Measurements from ENCODE around the gene MAN2B2.

The MAN2B2 gene

DNA sequence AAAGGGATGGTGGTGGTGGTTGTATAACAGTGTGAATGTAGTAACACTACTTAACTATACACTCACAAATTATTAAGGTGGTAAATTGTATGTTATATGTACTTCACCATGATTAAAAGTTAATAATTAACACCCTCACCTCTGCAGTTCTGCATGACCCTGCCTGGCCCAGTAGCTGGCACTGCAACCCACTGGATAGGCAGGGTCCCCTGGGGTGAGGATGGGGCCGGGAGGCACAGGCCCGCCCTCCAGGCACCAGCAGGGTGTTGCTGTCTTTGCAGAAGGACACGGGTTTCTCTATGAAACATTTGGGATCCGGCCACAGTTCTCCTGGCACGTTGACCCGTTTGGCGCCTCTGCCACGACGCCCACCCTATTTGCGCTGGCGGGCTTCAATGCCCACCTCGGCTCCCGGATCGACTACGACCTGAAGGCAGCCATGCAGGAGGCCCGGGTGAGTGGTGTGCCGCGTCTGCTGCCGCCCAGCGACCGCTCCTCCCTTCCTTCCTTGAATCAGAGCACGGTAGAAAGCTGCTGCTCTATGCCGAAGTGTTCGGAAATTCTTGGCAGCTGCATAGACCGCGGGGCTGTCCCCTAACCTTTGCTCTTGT lies 11.8 kb downstream of the MAN2B2 start:
- no peak overlapping the region for H3K9ac ChIP-seq (ENCODE audit: low read depth, low read length, poor library complexity)
- H3K27ac ChIP-seq (replicated peaks; ENCODE audit: low read length), result no peak overlapping the region
- peak overlapping the region; percentile 8 for H3K23ac ChIP-seq (ENCODE audit: low read depth, low read length, poor library complexity)
- no CpG with 5 or more reads among the region's 26 CpGs for WGBS, 2 donors (ENCODE audit: extremely low coverage in 2 of 2, insufficient read length in 2 of 2, insufficient replicate concordance in 1 of 2)
- H2AK5ac ChIP-seq (ENCODE audit: low read depth, low read length), result no peak overlapping the region
- no peaks in the 10 kb centered on the region for H3K4me1 ChIP-seq (ENCODE audit: control insufficient read depth in 2 of 2, insufficient read depth in 1 of 2, low read depth in 1 of 2, low read length in 2 of 2)
- no peak overlapping the region for H2BK15ac ChIP-seq (ENCODE audit: low read length)
- DNase-seq (ENCODE audit: low spot score), result no peak
- H3K79me1 ChIP-seq (ENCODE audit: low read depth, low read length), result no peaks in the 10 kb centered on the region
- peaks cover 0 to 2% of the 10 kb centered on the region in 2 donors for H3K36me3 ChIP-seq (replicated peaks in 1 of 2; ENCODE audit: control insufficient read depth in 2 of 2, insufficient read depth in 2 of 2, low read length in 2 of 2)
- no peak overlapping the region for H3K4ac ChIP-seq (ENCODE audit: low read length)
- H4K91ac ChIP-seq (ENCODE audit: low read depth, low read length, poor library complexity), result no peak overlapping the region
- no peak overlapping the region for H2AFZ ChIP-seq (ENCODE audit: low read length)
- H3K18ac ChIP-seq (ENCODE audit: low read length), result no peak overlapping the region
- no peak overlapping the region for H4K8ac ChIP-seq (ENCODE audit: low read depth, low read length)
- no peak overlapping the region for H2BK120ac ChIP-seq (ENCODE audit: low read depth, low read length)
- H3K27me3 ChIP-seq (ENCODE audit: control insufficient read depth in 3 of 3, insufficient read depth in 3 of 3, low read depth in 1 of 3, low read length in 3 of 3), result no peaks in the 10 kb centered on the region
- no peak overlapping the region for H3K4me3 ChIP-seq (ENCODE audit: low read length in 2 of 2)
- H3K4me2 ChIP-seq (ENCODE audit: insufficient read depth, low read length, poor library complexity, severe bottlenecking), result no peak overlapping the region
- peaks cover 5% of the 10 kb centered on the region in 2 donors for H3K9me3 ChIP-seq (replicated peaks in 1 of 2; ENCODE audit: control insufficient read depth in 2 of 2, insufficient read depth in 1 of 2, low read depth in 1 of 2, low read length in 2 of 2)
- no peak overlapping the region for H2BK12ac ChIP-seq (ENCODE audit: low read length)
- H3K14ac ChIP-seq (ENCODE audit: low read length), result peak overlapping the region; percentile 31
- H2BK5ac ChIP-seq (ENCODE audit: low read length), result peak overlapping the region; percentile 46

GRCh38 chr4:6589444-6589843 lies 14.5 kb downstream of the MAN2B2 start:
- Histone ChIP-seq H3K18ac (ENCODE audit: low read length) (no peak overlapping the region), H4K91ac (ENCODE audit: low read depth, low read length, poor library complexity) (no peak overlapping the region), H3K4me3 (ENCODE audit: low read length in 2 of 2) (no peak overlapping the region), H3K23ac (ENCODE audit: low read depth, low read length, poor library complexity) (no peak overlapping the region), H2BK120ac (ENCODE audit: low read depth, low read length) (no peak overlapping the region), H2BK12ac (ENCODE audit: low read length) (no peak overlapping the region), H2BK15ac (ENCODE audit: low read length) (no peak overlapping the region), H3K9me3 (replicated peaks in 1 of 2; ENCODE audit: control insufficient read depth in 2 of 2, insufficient read depth in 1 of 2, low read depth in 1 of 2, low read length in 2 of 2) (no peaks in the 10 kb centered on the region), H3K4me2 (ENCODE audit: insufficient read depth, low read length, poor library complexity, severe bottlenecking) (no peak overlapping the region), H3K4me1 (ENCODE audit: control insufficient read depth in 2 of 2, insufficient read depth in 1 of 2, low read depth in 1 of 2, low read length in 2 of 2) (no peaks in the 10 kb centered on the region), H3K14ac (ENCODE audit: low read length) (no peak overlapping the region), H3K4ac (ENCODE audit: low read length) (no peak overlapping the region), H3K27ac (replicated peaks; ENCODE audit: low read length) (no peak overlapping the region), H3K79me1 (ENCODE audit: low read depth, low read length) (no peaks in the 10 kb centered on the region), H2BK5ac (ENCODE audit: low read length) (no peak overlapping the region), H2AK5ac (ENCODE audit: low read depth, low read length) (no peak overlapping the region), H3K36me3 (replicated peaks in 1 of 2; ENCODE audit: control insufficient read depth in 2 of 2, insufficient read depth in 2 of 2, low read length in 2 of 2) (no peaks in the 10 kb centered on the region), H3K9ac (ENCODE audit: low read depth, low read length, poor library complexity) (no peak overlapping the region), H2AFZ (ENCODE audit: low read length) (no peak overlapping the region), H4K8ac (ENCODE audit: low read depth, low read length) (no peak overlapping the region), H3K27me3 (ENCODE audit: control insufficient read depth in 3 of 3, insufficient read depth in 3 of 3, low read depth in 1 of 3, low read length in 3 of 3) (no peaks in the 10 kb centered on the region)
- no peak for DNase-seq (ENCODE audit: low spot score)
- WGBS, 2 donors (ENCODE audit: extremely low coverage in 2 of 2, insufficient read length in 2 of 2, insufficient replicate concordance in 1 of 2), result no CpG with 5 or more reads among the region's 4 CpGs

DNA sequence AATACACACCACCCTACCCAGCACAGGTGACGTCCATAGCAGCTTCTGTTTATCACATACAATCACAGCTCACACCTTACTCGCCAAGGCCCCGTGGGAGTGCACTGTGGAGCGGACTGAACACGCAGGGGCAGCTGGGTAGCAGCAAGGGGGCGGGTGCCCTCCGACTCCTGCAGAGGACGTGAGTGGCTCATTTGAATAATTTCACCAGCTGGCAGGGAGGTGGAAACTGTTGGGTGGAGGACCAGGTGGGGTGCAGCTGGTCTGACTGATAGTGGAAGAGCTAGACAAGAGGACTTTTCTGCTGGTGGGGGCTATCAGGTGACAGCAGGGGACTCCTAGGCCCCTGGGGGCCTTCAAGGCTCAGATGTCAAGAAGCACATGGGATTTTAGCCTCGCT lies 16.3 kb downstream of the MAN2B2 start:
- Histone ChIP-seq H3K23ac (ENCODE audit: low read depth, low read length, poor library complexity) (no peak overlapping the region), H3K27ac (replicated peaks; ENCODE audit: low read length) (no peak overlapping the region), H3K14ac (ENCODE audit: low read length) (no peak overlapping the region), H2BK120ac (ENCODE audit: low read depth, low read length) (no peak overlapping the region), H3K4me1 (ENCODE audit: control insufficient read depth in 2 of 2, insufficient read depth in 1 of 2, low read depth in 1 of 2, low read length in 2 of 2) (no peaks in the 10 kb centered on the region), H3K4me2 (ENCODE audit: insufficient read depth, low read length, poor library complexity, severe bottlenecking) (no peak overlapping the region), H4K8ac (ENCODE audit: low read depth, low read length) (no peak overlapping the region), H2BK12ac (ENCODE audit: low read length) (peak overlapping the region; percentile 16), H3K9me3 (replicated peaks in 1 of 2; ENCODE audit: control insufficient read depth in 2 of 2, insufficient read depth in 1 of 2, low read depth in 1 of 2, low read length in 2 of 2) (no peaks in the 10 kb centered on the region), H3K9ac (ENCODE audit: low read depth, low read length, poor library complexity) (no peak overlapping the region), H2BK15ac (ENCODE audit: low read length) (no peak overlapping the region), H3K4me3 (ENCODE audit: low read length in 2 of 2) (no peak overlapping the region), H2BK5ac (ENCODE audit: low read length) (peak overlapping the region; percentile 75), H3K18ac (ENCODE audit: low read length) (no peak overlapping the region), H2AK5ac (ENCODE audit: low read depth, low read length) (no peak overlapping the region), H3K36me3 (replicated peaks in 1 of 2; ENCODE audit: control insufficient read depth in 2 of 2, insufficient read depth in 2 of 2, low read length in 2 of 2) (no peaks in the 10 kb centered on the region), H3K4ac (ENCODE audit: low read length) (no peak overlapping the region), H4K91ac (ENCODE audit: low read depth, low read length, poor library complexity) (no peak overlapping the region), H3K27me3 (ENCODE audit: control insufficient read depth in 3 of 3, insufficient read depth in 3 of 3, low read depth in 1 of 3, low read length in 3 of 3) (no peaks in the 10 kb centered on the region), H2AFZ (ENCODE audit: low read length) (no peak overlapping the region), H3K79me1 (ENCODE audit: low read depth, low read length) (no peaks in the 10 kb centered on the region)
- no peak for DNase-seq (ENCODE audit: low spot score)
- WGBS, 2 donors (ENCODE audit: extremely low coverage in 2 of 2, insufficient read length in 2 of 2, insufficient replicate concordance in 1 of 2), result no CpG with 5 or more reads among the region's 9 CpGs

GRCh38 chr4:6591781-6592180 lies 16.8 kb downstream of the MAN2B2 start:
- Histone ChIP-seq H4K8ac (ENCODE audit: low read depth, low read length) (no peak overlapping the region), H3K4me3 (ENCODE audit: low read length in 2 of 2) (no peak overlapping the region), H2BK15ac (ENCODE audit: low read length) (no peak overlapping the region), H3K9me3 (replicated peaks in 1 of 2; ENCODE audit: control insufficient read depth in 2 of 2, insufficient read depth in 1 of 2, low read depth in 1 of 2, low read length in 2 of 2) (no peaks in the 10 kb centered on the region), H3K18ac (ENCODE audit: low read length) (no peak overlapping the region), H3K36me3 (replicated peaks in 1 of 2; ENCODE audit: control insufficient read depth in 2 of 2, insufficient read depth in 2 of 2, low read length in 2 of 2) (no peaks in the 10 kb centered on the region), H3K79me1 (ENCODE audit: low read depth, low read length) (no peaks in the 10 kb centered on the region), H3K14ac (ENCODE audit: low read length) (no peak overlapping the region), H3K23ac (ENCODE audit: low read depth, low read length, poor library complexity) (peak overlapping the region; percentile 6), H3K27ac (replicated peaks; ENCODE audit: low read length) (no peak overlapping the region), H2BK12ac (ENCODE audit: low read length) (no peak overlapping the region), H3K4me2 (ENCODE audit: insufficient read depth, low read length, poor library complexity, severe bottlenecking) (no peak overlapping the region), H2AFZ (ENCODE audit: low read length) (no peak overlapping the region), H3K27me3 (ENCODE audit: control insufficient read depth in 3 of 3, insufficient read depth in 3 of 3, low read depth in 1 of 3, low read length in 3 of 3) (no peaks in the 10 kb centered on the region), H3K9ac (ENCODE audit: low read depth, low read length, poor library complexity) (no peak overlapping the region), H4K91ac (ENCODE audit: low read depth, low read length, poor library complexity) (no peak overlapping the region), H2BK5ac (ENCODE audit: low read length) (peak overlapping the region; percentile 18), H3K4me1 (ENCODE audit: control insufficient read depth in 2 of 2, insufficient read depth in 1 of 2, low read depth in 1 of 2, low read length in 2 of 2) (no peaks in the 10 kb centered on the region), H2BK120ac (ENCODE audit: low read depth, low read length) (no peak overlapping the region), H2AK5ac (ENCODE audit: low read depth, low read length) (no peak overlapping the region), H3K4ac (ENCODE audit: low read length) (no peak overlapping the region)
- no peak for DNase-seq (ENCODE audit: low spot score)
- no CpG with 5 or more reads among the region's 9 CpGs for WGBS, 2 donors (ENCODE audit: extremely low coverage in 2 of 2, insufficient read length in 2 of 2, insufficient replicate concordance in 1 of 2)
